SU-DHL-6 (cell line): ENCODE measurements around the gene LYG2.
"Not testable (repeated sequence)": the region's sequence is repeated elsewhere in the genome, so short reads cannot be mapped to it uniquely, and the experiment has no call there.

ENCODE experiments used
- H2AFZ ChIP-seq: fragments of 200-600 bp; sonication (generic); 2 replicates; pipeline ENCODE4 v1.6.1; 2014; ENCODE audit warnings: low read depth, mild to moderate bottlenecking, moderate library complexity, mixed read lengths, antibody characterized with exemption, low read length; ENCODE audit not compliant: severe bottlenecking
- H3F3A ChIP-seq: fragments of 200-600 bp; shearing (Covaris generic); 2 replicates; pipeline ENCODE4 v1.6.0; 2016; ENCODE audit warnings: antibody characterized with exemption, mild to moderate bottlenecking; ENCODE audit not compliant: insufficient read depth
- H3K27ac ChIP-seq: fragments of 200-600 bp; sonication (generic); 2 replicates; pipeline ENCODE4 v1.5.1; 2016; ENCODE audit warnings: low read depth, mild to moderate bottlenecking, low read length, moderate library complexity, mixed read lengths
- H3K27me3 ChIP-seq: fragments of 200-600 bp; sonication (generic), shearing (Covaris generic); 2 replicates; pipeline ENCODE4 v1.6.0; 2014; ENCODE audit warnings: mild to moderate bottlenecking, low read length
- H3K36me3 ChIP-seq: fragments of 200-600 bp; sonication (generic); 2 replicates; pipeline ENCODE4 v1.6.1; 2014; ENCODE audit warnings: mild to moderate bottlenecking, low read length, mixed read lengths
- H3K4me2 ChIP-seq: fragments of 300-600, 200-600 bp; shearing (Covaris generic), sonication (generic); 2 replicates; pipeline ENCODE4 v1.6.0; 2014; ENCODE audit warnings: low read length, low read depth, mild to moderate bottlenecking; ENCODE audit not compliant: poor library complexity, severe bottlenecking
- H3K4me3 ChIP-seq: fragments of 200-600 bp; sonication (generic); 2 replicates; pipeline ENCODE4 v1.5.1; 2014; ENCODE audit warnings: antibody characterized with exemption, low read length, mild to moderate bottlenecking, mixed read lengths; ENCODE audit not compliant: insufficient read depth, poor library complexity, severe bottlenecking
- H3K79me2 ChIP-seq: fragments of 200-600 bp; sonication (generic); 2 replicates; pipeline ENCODE4 v1.6.1; 2014; ENCODE audit warnings: mild to moderate bottlenecking, low read length, moderate library complexity; ENCODE audit not compliant: insufficient read depth
- H3K9ac ChIP-seq: fragments of 200-600 bp; sonication (generic); 2 replicates; pipeline ENCODE4 v1.7.0; 2014; ENCODE audit warnings: mild to moderate bottlenecking, low read length
- H3K9me2 ChIP-seq: fragments of 200-600 bp; sonication (generic); replicated peaks from 2 replicates; pipeline ENCODE4 v1.6.1; 2014; ENCODE audit warnings: low read length; ENCODE audit not compliant: insufficient read depth
- H3K9me3 ChIP-seq: fragments of 200-600 bp; sonication (generic); 2 replicates; pipeline ENCODE4 v1.6.1; 2014; ENCODE audit warnings: low read length, mixed read lengths; ENCODE audit not compliant: insufficient read depth
- H4K20me1 ChIP-seq: fragments of 200-600 bp; sonication (generic); 2 replicates; pipeline ENCODE4 v1.6.1; 2014; ENCODE audit warnings: low read depth, mild to moderate bottlenecking, antibody characterized with exemption, low read length, moderate library complexity, mixed read lengths
- EZH2phosphoT487 ChIP-seq: fragments of 200-600 bp; sonication (generic), shearing (Covaris generic); conservative IDR thresholded peaks from 2 replicates; pipeline ENCODE4 v1.6.1; 2018; ENCODE audit warnings: mild to moderate bottlenecking, antibody characterized with exemption, low read length, moderate library complexity, mixed read lengths
- TF ChIP-seq, protein P1 (sequence below): fragments of 200-600 bp; sonication (generic); IDR thresholded peaks from one replicate; pipeline ENCODE4 v1.5.1; 2017; ENCODE audit warnings: antibody characterized with exemption, mild to moderate bottlenecking, low read length, moderate library complexity; ENCODE audit not compliant: insufficient read depth, poor library complexity, severe bottlenecking

LYG2 gene

DNA sequence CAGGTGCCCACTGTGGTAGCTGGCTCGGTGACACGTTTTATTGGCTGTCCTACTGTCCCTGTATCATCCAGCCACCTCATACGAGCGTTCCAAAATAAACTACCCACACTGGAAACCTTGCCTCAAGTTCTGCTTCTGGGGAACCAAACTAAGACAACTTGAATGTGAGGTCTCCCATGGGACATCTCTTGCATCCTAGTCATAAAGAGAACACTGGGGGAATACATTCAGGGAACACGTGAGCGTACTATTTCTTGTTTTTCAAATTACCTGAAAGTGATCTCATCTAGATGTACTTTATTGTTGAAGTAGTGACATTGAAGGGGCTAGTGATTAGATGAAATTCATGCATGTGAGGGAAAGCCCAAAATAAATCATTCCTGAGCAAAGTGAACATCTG is 15.0 kb downstream of the LYG2 start:
- Histone ChIP-seq H3F3A (no peaks in the 10 kb centered on the region), H3K36me3 (no peaks in the 10 kb centered on the region), H4K20me1 (no peaks in the 10 kb centered on the region), H3K27ac (no peak overlapping the region), H2AFZ (no peak overlapping the region), H3K4me2 (no peak overlapping the region), H3K79me2 (no peaks in the 10 kb centered on the region), H3K27me3 (no peaks in the 10 kb centered on the region), H3K9ac (no peak overlapping the region), H3K9me2 (no peaks in the 10 kb centered on the region), H3K9me3 (no peaks in the 10 kb centered on the region), H3K4me3 (no peak overlapping the region)
- TF ChIP-seq, protein P1, sequence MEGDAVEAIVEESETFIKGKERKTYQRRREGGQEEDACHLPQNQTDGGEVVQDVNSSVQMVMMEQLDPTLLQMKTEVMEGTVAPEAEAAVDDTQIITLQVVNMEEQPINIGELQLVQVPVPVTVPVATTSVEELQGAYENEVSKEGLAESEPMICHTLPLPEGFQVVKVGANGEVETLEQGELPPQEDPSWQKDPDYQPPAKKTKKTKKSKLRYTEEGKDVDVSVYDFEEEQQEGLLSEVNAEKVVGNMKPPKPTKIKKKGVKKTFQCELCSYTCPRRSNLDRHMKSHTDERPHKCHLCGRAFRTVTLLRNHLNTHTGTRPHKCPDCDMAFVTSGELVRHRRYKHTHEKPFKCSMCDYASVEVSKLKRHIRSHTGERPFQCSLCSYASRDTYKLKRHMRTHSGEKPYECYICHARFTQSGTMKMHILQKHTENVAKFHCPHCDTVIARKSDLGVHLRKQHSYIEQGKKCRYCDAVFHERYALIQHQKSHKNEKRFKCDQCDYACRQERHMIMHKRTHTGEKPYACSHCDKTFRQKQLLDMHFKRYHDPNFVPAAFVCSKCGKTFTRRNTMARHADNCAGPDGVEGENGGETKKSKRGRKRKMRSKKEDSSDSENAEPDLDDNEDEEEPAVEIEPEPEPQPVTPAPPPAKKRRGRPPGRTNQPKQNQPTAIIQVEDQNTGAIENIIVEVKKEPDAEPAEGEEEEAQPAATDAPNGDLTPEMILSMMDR: no peak
- no peak for TF ChIP-seq EZH2phosphoT487

- no peaks in the 10 kb centered on the region for H3K9me2 ChIP-seq
- no peak overlapping the region for H3K9ac ChIP-seq
- TF ChIP-seq EZH2phosphoT487: no peak
- TF ChIP-seq, protein P1: no peak
- H3K4me2 ChIP-seq: no peak overlapping the region
- no peaks in the 10 kb centered on the region for H3K79me2 ChIP-seq
- no peaks in the 10 kb centered on the region for H3K27me3 ChIP-seq
- H3K9me3 ChIP-seq: no peaks in the 10 kb centered on the region
- no peak overlapping the region for H3K27ac ChIP-seq
- no peak overlapping the region for H3K4me3 ChIP-seq
- H4K20me1 ChIP-seq: no peaks in the 10 kb centered on the region
- no peaks in the 10 kb centered on the region for H3F3A ChIP-seq
- H3K36me3 ChIP-seq: no peaks in the 10 kb centered on the region
- no peak overlapping the region for H2AFZ ChIP-seq
Observed at GRCh38 chr2:99238599-99238998, 16.9 kb downstream of the LYG2 start.

DNA sequence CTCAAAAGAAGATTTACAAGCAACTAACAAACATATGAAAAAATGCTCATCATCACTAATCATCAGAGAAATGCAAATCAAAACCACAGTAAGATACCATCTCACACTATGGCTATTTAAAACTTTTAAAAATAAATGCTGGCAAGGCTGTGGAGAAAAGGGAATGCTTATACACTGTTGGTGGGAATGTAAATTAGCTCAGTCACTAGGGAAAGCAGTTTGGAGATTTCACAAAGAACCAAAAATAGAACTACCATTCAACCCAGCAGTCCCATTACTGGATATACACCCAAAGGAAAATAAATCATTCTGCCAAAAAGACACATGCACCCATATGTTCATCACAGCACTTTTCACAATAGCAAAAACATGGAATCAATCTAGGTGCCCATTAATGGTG is 22.3 kb downstream of the LYG2 start:
- H3K79me2 ChIP-seq, H3K4me3 ChIP-seq, H2AFZ ChIP-seq, H3K4me2 ChIP-seq, H3K27ac ChIP-seq, H4K20me1 ChIP-seq, H3K36me3 ChIP-seq, H3K9ac ChIP-seq, H3K27me3 ChIP-seq, H3K9me2 ChIP-seq, H3K9me3 ChIP-seq, H3F3A ChIP-seq: not testable (repeated sequence)

DNA sequence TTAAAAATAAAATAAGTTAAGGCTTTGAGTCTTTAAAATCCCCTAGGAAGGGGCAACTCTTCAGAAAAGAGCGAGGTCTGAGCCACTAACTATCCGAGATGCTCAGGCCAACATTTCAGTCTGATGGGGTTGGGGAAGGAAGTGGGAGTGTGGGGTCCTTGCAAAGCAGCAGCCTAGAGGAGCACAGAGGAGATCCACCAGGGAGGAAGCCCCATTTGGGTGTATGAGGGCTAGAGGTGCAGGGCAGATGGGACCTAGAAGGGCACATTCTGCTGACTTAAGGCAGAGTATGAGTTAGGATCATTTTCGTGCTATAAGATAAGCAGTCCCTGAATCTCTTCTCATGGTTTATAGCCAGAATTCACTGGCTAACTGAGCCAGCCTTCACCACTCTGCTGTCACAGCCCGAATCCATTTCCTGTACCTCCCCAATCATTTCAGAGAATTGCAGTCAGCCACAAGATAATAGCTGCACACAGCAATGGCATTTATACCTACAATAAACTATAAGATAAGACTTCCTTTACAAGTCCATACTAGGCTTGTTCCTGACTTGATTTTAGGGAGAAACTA is 37.5 kb downstream of the LYG2 start:
- H3K4me2 ChIP-seq: no peak overlapping the region
- no peak overlapping the region for H3K4me3 ChIP-seq
- 0 out of 2 replicates have a peak, but pooled peaks cover 8% of the 10 kb centered on the region for H3K9me3 ChIP-seq
- TF ChIP-seq, protein P1: no peak
- no peak for TF ChIP-seq EZH2phosphoT487
- H3K27ac ChIP-seq: no peak overlapping the region
- H3K9ac ChIP-seq: no peak overlapping the region
- H3K79me2 ChIP-seq: no peaks in the 10 kb centered on the region
- no peaks in the 10 kb centered on the region for H3K36me3 ChIP-seq
- no peaks in the 10 kb centered on the region for H3F3A ChIP-seq
- no peaks in the 10 kb centered on the region for H3K27me3 ChIP-seq
- H4K20me1 ChIP-seq: no peaks in the 10 kb centered on the region
- H3K9me2 ChIP-seq: no peaks in the 10 kb centered on the region
- H2AFZ ChIP-seq: no peak overlapping the region
